Dermis lymphatic vessel endothelial cell (primary cell): ENCODE results near the gene OVCA2. TPM values are rescaled to one million over a fixed set of nuclear protein-coding genes. Genes with fewer than 3 reads are reported as not detected.

Experiments used
- total RNA-seq: library from RNA; depleted of rRNA; stranded (reverse); fragments of >200 nt; gene quantifications from 2 replicates; pipeline ENCODE4 v1.2.1, GENCODE V29; 2014

The OVCA2 gene
- 45.8 and 50.8 TPM in 2 replicates for total RNA-seq

DNA sequence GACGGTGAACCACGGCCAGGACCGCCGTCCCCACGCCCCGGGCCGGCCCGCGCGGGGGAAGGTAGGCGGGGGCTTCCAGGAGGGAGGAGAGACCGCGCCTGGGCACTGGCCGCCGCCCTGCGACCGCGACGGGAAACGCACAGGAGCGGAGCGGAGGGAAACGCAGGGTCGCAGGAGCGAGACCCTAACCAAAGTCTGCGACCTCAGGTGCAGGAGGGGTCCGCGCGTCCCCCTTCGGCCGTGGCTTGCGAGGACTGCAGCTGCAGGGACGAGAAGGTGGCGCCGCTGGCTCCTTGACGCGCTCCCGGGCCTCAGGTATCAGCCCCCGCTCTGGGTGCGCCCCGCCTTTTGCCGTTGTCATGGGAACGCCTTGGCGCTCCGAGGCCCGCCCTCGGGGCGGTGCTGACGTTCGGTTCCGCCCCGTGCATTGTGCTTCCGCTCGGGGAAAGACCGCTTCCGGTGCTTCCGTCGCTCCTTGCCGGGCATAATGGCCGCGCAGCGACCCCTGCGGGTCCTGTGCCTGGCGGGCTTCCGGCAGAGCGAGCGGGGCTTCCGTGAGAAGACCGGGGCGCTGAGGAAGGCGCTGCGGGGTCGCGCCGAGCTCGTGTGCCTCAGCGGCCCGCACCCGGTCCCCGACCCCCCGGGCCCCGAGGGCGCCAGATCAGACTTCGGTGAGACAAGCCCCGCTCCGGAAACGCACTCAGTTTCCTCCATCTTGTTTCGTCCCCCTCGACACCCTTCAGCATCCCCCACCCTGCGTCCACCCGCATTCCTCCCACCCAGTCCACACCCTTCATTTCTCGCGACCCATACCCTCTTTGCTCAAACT lies at the start of gene OVCA2:
Gene OVCA2 (plus strand): TSS at position 462 of the 829 bp plus-strand sequence. CDS start 26 bp downstream, at position 488.

DNA sequence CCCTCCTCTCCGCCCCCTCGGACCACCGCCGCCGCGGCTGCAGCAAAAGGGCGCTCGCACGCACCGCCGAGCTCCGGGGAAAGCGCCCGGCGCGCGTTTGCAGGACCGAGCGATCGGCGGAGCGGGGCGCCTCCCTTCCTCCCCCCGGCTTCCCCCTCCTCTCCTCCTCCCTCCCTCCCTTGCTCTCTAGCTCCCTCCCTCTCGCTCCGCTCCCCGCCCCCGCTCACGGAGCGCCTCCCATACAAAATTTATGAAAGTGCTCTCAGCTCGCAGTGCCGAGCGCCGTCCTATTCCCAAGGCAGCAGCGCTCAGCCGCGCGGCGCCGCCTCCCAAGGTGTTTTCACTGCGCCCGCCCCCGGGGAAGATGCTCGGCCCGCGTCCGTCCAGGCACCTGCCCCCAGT lies 16.6 kb upstream of the OVCA2 start, which contains the start of gene RTN4RL1:
Gene RTN4RL1 (minus strand): TSS at position 115 of the 402 bp plus-strand sequence. CDS start 469 bp downstream, outside the sequence.

DNA sequence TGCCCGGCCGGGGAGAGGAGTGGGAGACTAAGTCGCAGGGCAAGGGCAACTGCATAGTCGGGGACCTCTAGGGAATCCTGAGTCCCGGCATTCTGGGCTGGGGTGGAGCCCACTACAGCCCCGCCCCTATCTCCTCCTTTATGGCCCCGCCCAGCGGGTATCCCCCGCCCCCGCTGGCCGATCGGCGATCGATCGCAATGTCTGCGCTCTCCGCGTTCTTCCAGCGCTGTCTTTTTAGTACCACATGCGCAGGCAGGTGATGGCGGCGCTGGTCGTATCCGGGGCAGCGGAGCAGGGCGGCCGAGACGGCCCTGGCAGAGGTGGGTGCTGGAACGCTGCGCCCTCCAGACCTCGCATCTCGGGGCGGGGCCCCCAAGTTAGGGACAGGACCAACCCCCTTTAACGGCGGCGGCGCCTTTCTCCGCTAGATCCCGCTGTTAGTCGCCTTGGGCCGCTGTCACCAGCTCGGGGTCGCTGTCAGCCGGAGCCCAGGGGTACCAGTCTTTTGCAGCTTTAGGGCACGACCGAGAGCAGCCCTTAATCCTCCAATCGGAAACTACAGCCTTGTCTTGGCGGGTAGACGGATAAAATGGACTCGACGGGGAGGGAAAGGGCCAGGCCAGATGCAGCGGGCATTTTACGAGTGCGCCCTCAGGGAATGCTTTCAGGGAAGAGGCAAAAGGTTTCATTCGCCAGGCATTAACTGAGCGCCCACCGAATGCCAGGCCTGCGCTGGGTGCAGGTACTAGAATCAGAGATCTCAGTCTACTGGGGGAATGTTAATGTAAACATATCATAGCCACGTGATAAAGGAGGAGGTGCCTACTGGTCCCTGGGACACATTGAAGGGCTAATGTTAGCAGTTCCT lies 11.7 kb upstream of the OVCA2 start, which contains the start of gene DPH1:
Gene DPH1 (plus strand): TSS at position 243 of the 868 bp plus-strand sequence. CDS start 17 bp downstream, at position 260.

DNA sequence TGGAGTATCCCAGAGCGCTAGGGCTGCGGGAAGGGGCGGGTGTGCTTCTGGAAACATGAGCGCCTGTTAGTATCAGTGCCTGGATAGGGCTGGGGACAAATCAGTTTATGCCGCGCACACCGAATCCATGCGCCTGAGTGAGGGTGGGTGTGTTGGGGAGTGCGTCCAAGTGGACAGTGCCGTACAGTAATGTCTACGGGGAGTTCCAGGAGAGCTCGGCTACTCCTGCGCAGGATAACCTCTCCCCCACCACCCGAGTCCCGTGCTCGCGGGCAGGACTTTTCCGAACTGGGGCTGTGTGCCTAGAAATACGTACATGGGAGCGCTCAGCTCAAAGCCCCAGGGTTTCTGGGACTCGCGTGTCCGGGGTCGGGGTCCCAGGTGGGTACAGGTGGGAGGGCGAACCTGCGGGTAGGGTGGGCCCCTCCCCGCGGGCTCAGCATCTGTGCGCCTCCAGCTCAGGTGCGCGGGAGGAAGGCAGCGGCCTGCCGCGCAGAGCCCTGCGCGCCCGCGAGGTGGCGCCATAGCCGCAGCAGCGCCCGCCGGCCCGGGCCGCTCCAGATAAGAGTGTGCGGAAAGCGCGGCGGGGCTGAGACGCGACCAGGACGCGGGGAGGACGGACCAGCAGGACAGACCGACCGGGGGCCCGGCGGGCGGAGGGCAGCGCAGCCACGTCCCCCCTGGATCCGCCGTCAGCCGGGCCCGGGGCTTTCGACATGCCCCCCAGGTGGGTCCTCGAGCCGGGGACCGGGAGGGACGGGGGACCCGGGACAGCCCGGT lies 12.9 kb downstream of the OVCA2 start, which contains the start of gene HIC1:
Gene HIC1 (plus strand): TSS at position 592 of the 780 bp plus-strand sequence. CDS start 1,588 bp downstream, outside the sequence.

Other genes with a start within 250 kb of the OVCA2 start
- 8.3 and 9.5 TPM in 2 replicates for gene SMYD4, start 212.1 kb upstream of the OVCA2 start, total RNA-seq
- gene RPA1, start 212.0 kb upstream of the OVCA2 start, total RNA-seq: 22.6 and 26.8 TPM in 2 replicates
- 0.33 and 0.77 TPM in 2 replicates for gene RTN4RL1, start 16.7 kb upstream of the OVCA2 start, total RNA-seq
- gene DPH1, start 11.9 kb upstream of the OVCA2 start, total RNA-seq: 11.8 and 15.9 TPM in 2 replicates
- gene HIC1, start 13.1 kb downstream of the OVCA2 start, total RNA-seq: 50.0 and 69.6 TPM in 2 replicates